Measurements from ENCODE around the gene EIF3K. TPM values are rescaled to one million over a fixed set of nuclear protein-coding genes. Genes with fewer than 3 reads are reported as not detected.
"Not testable (repeated sequence)": the region's sequence is repeated elsewhere in the genome, so short reads cannot be mapped to it uniquely, and the experiment has no call there.

The EIF3K gene
- total RNA-seq, 1 donor from 2014 or later: 229 TPM

DNA sequence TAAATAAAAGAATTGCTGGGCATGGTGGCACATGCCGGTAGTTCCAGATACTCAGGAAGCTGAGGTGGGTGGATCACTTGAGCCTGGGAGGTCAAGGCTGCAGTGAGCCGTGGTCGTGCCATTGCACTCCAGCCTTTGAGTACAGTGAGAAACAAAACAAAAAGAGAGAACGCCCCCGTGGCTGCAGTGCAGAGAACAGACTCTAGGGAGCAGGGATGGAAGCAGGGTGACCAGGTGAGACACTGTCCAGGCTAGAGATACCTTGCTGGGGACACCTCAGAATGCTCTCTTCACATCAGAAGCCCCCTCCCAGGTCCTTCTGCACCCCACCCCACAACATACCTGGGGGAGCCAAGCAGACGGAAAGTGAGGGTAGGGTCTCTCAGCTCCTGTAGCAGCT is 26.0 kb upstream of the EIF3K start:
- no peak for ATAC-seq
- H3K4me3 ChIP-seq: no peak overlapping the region
- TF ChIP-seq, protein P1, sequence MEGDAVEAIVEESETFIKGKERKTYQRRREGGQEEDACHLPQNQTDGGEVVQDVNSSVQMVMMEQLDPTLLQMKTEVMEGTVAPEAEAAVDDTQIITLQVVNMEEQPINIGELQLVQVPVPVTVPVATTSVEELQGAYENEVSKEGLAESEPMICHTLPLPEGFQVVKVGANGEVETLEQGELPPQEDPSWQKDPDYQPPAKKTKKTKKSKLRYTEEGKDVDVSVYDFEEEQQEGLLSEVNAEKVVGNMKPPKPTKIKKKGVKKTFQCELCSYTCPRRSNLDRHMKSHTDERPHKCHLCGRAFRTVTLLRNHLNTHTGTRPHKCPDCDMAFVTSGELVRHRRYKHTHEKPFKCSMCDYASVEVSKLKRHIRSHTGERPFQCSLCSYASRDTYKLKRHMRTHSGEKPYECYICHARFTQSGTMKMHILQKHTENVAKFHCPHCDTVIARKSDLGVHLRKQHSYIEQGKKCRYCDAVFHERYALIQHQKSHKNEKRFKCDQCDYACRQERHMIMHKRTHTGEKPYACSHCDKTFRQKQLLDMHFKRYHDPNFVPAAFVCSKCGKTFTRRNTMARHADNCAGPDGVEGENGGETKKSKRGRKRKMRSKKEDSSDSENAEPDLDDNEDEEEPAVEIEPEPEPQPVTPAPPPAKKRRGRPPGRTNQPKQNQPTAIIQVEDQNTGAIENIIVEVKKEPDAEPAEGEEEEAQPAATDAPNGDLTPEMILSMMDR (IDR thresholded peaks at IDR 0.05): no peak

DNA sequence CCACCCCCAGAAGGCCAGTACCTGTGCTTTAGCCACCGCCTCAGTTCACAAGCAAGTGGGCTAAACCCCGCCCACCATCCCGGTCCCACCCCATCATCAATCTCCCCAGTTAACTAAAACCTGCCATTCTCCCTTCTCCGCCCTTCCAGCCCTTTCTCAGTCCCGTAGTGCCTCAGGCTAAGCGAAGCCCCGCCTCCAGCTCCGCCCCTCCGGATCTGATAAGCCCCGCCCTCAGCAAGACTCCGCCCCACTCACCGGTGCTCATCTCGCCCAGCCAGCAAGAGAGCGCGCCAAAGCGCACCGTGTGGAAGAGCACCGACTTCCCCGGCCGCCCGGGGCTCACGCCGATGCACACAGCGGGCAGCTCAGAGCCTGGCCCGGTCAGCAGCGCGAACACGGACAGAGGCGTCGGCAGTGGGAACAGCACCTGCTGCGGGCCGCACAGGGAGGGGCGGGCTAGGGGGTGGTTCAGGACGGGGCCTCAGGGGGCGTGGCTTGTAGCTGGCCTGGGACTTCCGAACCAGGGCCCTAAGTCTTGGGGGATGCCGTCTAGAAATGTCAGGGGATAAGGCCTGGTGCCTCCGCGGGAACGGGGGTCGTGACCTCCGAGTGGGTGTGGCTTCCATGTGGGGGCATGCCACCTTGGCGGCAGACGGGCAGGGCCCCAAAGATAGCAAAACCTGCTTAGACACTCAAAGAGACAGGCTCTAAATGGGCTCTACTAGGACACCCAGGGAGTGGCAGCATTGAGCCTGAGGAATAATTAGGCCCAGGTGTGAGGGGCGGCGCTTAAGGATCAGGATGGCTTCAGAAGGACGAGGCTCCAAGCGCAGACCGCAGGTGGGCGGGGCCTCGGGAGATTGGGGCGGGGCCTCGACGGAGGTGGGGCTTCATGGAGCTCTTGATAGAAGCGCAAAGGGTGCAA is 22.7 kb upstream of the EIF3K start:
- Histone ChIP-seq H3K36me3 (no peaks in the 10 kb centered on the region), H3K27me3 (ENCODE audit: low read depth) (peaks cover 4% of the 10 kb centered on the region), H3K27ac (no peak overlapping the region), H3K9me3 (no peaks in the 10 kb centered on the region), H3K4me1 (no peaks in the 10 kb centered on the region), H3K4me3 (peak overlapping the region; percentile 34)
- intact Hi-C loops (cut with DNase I): no loop called here
- DNase-seq (peak; percentile 79), ATAC-seq (peak; percentile 84 to 91)
- TF ChIP-seq, protein P1 (IDR thresholded peaks at IDR 0.05): no peak

More for the DNA sequence above, 26.0 kb upstream of the EIF3K start:
- Histone ChIP-seq H3K4me1 (no peaks in the 10 kb centered on the region), H3K27ac (no peak overlapping the region), H3K36me3 (no peaks in the 10 kb centered on the region), H3K27me3 (ENCODE audit: low read depth) (peaks cover 4% of the 10 kb centered on the region), H3K9me3 (no peaks in the 10 kb centered on the region)
- DNase-seq: no peak
- intact Hi-C loops (cut with DNase I): no loop called here

DNA sequence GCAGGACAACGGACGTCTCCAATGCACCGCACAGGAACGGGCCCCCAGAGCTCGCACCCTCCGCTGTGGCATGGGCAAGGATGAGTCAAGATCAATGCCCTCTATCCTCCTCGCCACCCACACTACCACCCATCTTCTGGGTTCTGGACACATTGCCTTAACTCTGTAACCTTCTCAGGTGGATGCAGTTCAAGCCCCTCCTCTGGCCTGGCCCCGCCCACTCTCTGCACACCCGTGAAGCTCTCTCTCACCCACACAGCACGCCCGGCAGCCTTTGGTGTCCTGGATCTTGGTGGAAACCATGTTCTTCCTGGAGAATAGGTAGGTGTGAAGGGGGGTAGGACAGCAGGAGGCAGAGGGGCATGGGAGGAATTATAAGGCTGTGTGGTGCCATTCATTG is 21.9 kb upstream of the EIF3K start:
- TF ChIP-seq, protein P1 (IDR thresholded peaks at IDR 0.05): no peak
- Histone ChIP-seq H3K27me3 (ENCODE audit: low read depth) (peaks cover 4% of the 10 kb centered on the region), H3K4me3 (no peak overlapping the region), H3K36me3 (no peaks in the 10 kb centered on the region), H3K4me1 (no peaks in the 10 kb centered on the region), H3K9me3 (no peaks in the 10 kb centered on the region), H3K27ac (no peak overlapping the region)
- intact Hi-C loops (cut with DNase I): no loop called here
- ATAC-seq (no peak), DNase-seq (no peak)

DNA sequence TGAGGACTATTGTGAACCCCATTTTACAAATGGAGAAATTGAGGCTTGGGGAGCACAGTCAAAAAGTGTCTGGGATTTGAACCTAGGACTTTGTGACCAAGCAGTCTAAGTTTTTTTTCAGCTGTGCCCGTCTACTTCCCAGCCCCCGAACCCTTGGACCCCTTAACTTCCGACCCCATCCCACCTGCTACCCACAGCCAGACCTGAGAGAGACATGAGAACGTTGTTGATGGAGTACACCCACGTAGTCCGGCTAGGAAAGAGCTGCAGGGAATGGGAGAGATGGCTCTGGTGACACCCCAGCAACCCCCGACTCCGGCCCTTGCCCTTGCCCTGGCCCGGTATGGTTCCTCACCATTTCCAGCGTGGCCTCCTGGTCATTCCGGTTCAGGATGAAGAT is 19.3 kb upstream of the EIF3K start:
- TF ChIP-seq, protein P1 (IDR thresholded peaks at IDR 0.05): no peak
- no peak for DNase-seq
- ATAC-seq: no peak
- Histone ChIP-seq H3K9me3 (no peaks in the 10 kb centered on the region), H3K27ac (no peak overlapping the region), H3K4me3 (no peak overlapping the region), H3K36me3 (no peaks in the 10 kb centered on the region), H3K27me3 (ENCODE audit: low read depth) (no peaks in the 10 kb centered on the region), H3K4me1 (no peaks in the 10 kb centered on the region)
- intact Hi-C loops (cut with DNase I): no loop called here

- H3K27ac ChIP-seq; H3K36me3 ChIP-seq; H3K27me3 ChIP-seq (ENCODE audit: low read depth); H3K4me1 ChIP-seq; intact Hi-C loops (cut with DNase I); DNase-seq; H3K4me3 ChIP-seq; H3K9me3 ChIP-seq; ATAC-seq: not testable (repeated sequence)
These were observed 16.1 kb upstream of the EIF3K start for GRCh38 chr19:38602856-38603255.

GRCh38 chr19:38606131-38606530 is 12.9 kb upstream of the EIF3K start:
- H3K36me3 ChIP-seq: no peaks in the 10 kb centered on the region
- no peaks in the 10 kb centered on the region for H3K9me3 ChIP-seq
- no peaks in the 10 kb centered on the region for H3K27me3 ChIP-seq (ENCODE audit: low read depth)
- no peak for ATAC-seq
- DNase-seq: no peak
- no peaks in the 10 kb centered on the region for H3K4me1 ChIP-seq
- no peak overlapping the region for H3K27ac ChIP-seq
- H3K4me3 ChIP-seq: no peak overlapping the region
- intact Hi-C loops (cut with DNase I): no loop called here
- TF ChIP-seq, protein P1 (IDR thresholded peaks at IDR 0.05): no peak

Data from lower lobe of right lung (tissue), 2 donors.